Activated CD8-positive, alpha-beta memory T cell treated with anti-CD3 and anti-CD28 coated beads for 36 hours (primary cell): ENCODE data around the gene GRIN2C. TPM values are rescaled to one million over a fixed set of nuclear protein-coding genes. Genes with fewer than 3 reads are reported as not detected.

Experiments
- CTCF ChIA-PET: fragments of 350-600 bp; sonication (Branson Sonifier 250); formaldehyde crosslinking; loops from one replicate; lab custom pipeline; 2021; ENCODE audit warnings: antibody characterized with exemption; lab: Charles Lee
- POLR2A ChIA-PET: fragments of 350-600 bp; sonication (Branson Sonifier 250); formaldehyde crosslinking; loops from one replicate; lab custom pipeline; 2021; ENCODE audit warnings: antibody characterized with exemption; lab: Charles Lee
- total RNA-seq, 2 experiments: library from RNA; stranded (reverse); gene quantifications; one replicate each; pipeline ENCODE4 v1.2.3, GENCODE V29; 2021

Gene GRIN2C
- total RNA-seq, 2 experiments from 2014 or later = not detected

GRCh38 chr17:74839990-74840852, 19.5 kb downstream of the GRIN2C start:
- ChIA-PET POLR2A (interaction anchor here (1.0 kb wide), 1 partner anchor 12 kb away, joined by 3 read pairs; no protein-coding TSS in a partner anchor), CTCF (interaction anchor here (0.7 to 1.8 kb wide), 4 partner anchors 19 to 49 kb away, joined by 3 to 8 read pairs (median 4); no protein-coding TSS in a partner anchor)

- ChIA-PET POLR2A (no interaction called here), CTCF (interaction anchor here (1.1 to 1.5 kb wide), 2 partner anchors 27 to 47 kb away, joined by 4 to 5 read pairs; no protein-coding TSS in a partner anchor)
Observed at GRCh38 chr17:74838274-74838673, 21.4 kb downstream of the GRIN2C start.

GRCh38 chr17:74836691-74837467, 22.8 kb downstream of the GRIN2C start:
- POLR2A ChIA-PET = no interaction called here
- CTCF ChIA-PET = no interaction called here

GRCh38 chr17:74836191-74836590, 23.5 kb downstream of the GRIN2C start:
- POLR2A ChIA-PET = no interaction called here

GRCh38 chr17:74833501-74834377, 25.9 kb downstream of the GRIN2C start:
- POLR2A ChIA-PET = no interaction called here
- CTCF ChIA-PET = interaction anchor here (0.6 kb wide), 1 partner anchor 43 kb away, joined by 3 read pairs; no protein-coding TSS in a partner anchor

More at GRCh38 chr17:74836191-74836590, 23.5 kb downstream of the GRIN2C start:
- CTCF ChIA-PET = no interaction called here

GRCh38 chr17:74832421-74832820, 27.3 kb downstream of the GRIN2C start:
- POLR2A ChIA-PET = no interaction called here
- CTCF ChIA-PET = no interaction called here

GRCh38 chr17:74831444-74832146, 28.1 kb downstream of the GRIN2C start:
- POLR2A ChIA-PET = no interaction called here
- CTCF ChIA-PET = no interaction called here

- POLR2A ChIA-PET = no interaction called here
- CTCF ChIA-PET = no interaction called here
Observed at GRCh38 chr17:74830861-74831260, 28.8 kb downstream of the GRIN2C start.

GRCh38 chr17:74827800-74828199, 31.9 kb downstream of the GRIN2C start:
- ChIA-PET POLR2A (interaction anchor here (0.6 kb wide), 1 partner anchor 13 kb away, joined by 3 read pairs; no protein-coding TSS in a partner anchor), CTCF (interaction anchor here (1.3 kb wide), 1 partner anchor 37 kb away, joined by 3 read pairs; no protein-coding TSS in a partner anchor)

GRCh38 chr17:74825952-74826719, 33.5 kb downstream of the GRIN2C start:
- ChIA-PET CTCF (interaction anchor here (1.0 kb wide), 1 partner anchor 39 kb away, joined by 3 read pairs; no protein-coding TSS in a partner anchor), POLR2A (no interaction called here)

GRCh38 chr17:74824961-74825627, 34.6 kb downstream of the GRIN2C start:
- POLR2A ChIA-PET = no interaction called here
- CTCF ChIA-PET = no interaction called here

GRCh38 chr17:74822939-74823367, 36.7 kb downstream of the GRIN2C start:
- POLR2A ChIA-PET = no interaction called here

GRCh38 chr17:74822335-74822938, 37.2 kb downstream of the GRIN2C start:
- ChIA-PET POLR2A (no interaction called here), CTCF (interaction anchor here (1.0 kb wide), 1 partner anchor 31 kb away, joined by 3 read pairs; no protein-coding TSS in a partner anchor)

More at GRCh38 chr17:74822939-74823367, 36.7 kb downstream of the GRIN2C start:
- CTCF ChIA-PET = interaction anchor here (1.0 kb wide), 1 partner anchor 31 kb away, joined by 3 read pairs; no protein-coding TSS in a partner anchor

GRCh38 chr17:74821655-74822334, 37.9 kb downstream of the GRIN2C start:
- POLR2A ChIA-PET = no interaction called here
- CTCF ChIA-PET = no interaction called here

- ChIA-PET POLR2A (no interaction called here), CTCF (interaction anchor here (1.6 kb wide), 1 partner anchor 29 kb away, joined by 5 read pairs; no protein-coding TSS in a partner anchor)
Observed at GRCh38 chr17:74819801-74820436, 39.8 kb downstream of the GRIN2C start.
